GM19455 (cell line): Measurements from ENCODE around the gene PHF14.

Experiments
- ATAC-seq: cut with Tn5 transposase; IDR thresholded peaks from one replicate; pipeline ENCODE4 v1.9.1; 2021; ENCODE audit not compliant: unreplicated experiment

The PHF14 gene

GRCh38 chr7:11206177-11206899 lies 232.7 kb downstream of the PHF14 start:
- no peak for ATAC-seq

DNA sequence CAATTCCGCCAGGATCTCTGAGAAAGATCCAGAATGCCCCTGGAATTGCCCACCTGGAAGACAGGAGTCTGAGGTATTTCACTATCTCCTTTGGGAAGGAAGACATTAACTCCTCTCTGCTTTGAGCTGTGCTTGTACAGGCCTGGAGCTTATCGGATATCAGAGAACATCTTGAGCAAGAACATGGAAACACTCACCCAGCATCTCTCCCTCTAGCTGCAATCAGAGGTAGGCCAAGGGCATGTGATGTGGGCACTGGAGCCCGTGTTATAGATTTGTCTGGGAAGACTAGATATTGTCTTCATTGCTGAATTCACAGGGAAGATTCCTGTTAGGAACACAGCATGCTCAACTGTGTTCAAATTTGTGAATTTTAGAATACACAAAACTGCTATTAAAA lies 233.9 kb downstream of the PHF14 start:
- ATAC-seq: no peak

- ATAC-seq: no peak
These were observed 235.3 kb downstream of the PHF14 start for GRCh38 chr7:11208883-11209465.

- no peak for ATAC-seq
These were observed 236.7 kb downstream of the PHF14 start for GRCh38 chr7:11210374-11210773.

GRCh38 chr7:11212080-11212711 lies 238.5 kb downstream of the PHF14 start:
- peak; percentile 86 for ATAC-seq

DNA sequence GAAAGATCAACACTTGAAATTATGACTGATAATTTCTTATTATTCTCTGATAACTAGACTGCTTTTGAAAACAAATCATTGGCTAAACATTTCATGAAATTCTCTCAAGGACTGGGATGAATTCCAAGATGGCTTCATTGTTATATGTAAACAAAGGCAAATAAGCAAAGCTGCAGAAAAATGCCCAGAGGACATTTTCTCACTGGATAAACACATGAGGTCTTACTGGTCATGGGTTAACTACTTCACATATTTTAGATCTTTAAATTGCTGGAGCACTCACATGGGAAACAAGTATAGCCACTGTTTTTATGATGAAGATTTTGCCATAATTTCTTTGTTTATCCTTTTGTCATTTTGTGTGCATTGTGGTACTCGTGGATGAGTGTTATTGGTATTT lies 239.1 kb downstream of the PHF14 start:
- no peak for ATAC-seq

- ATAC-seq: no peak
These were observed 239.6 kb downstream of the PHF14 start for GRCh38 chr7:11213266-11213665.

DNA sequence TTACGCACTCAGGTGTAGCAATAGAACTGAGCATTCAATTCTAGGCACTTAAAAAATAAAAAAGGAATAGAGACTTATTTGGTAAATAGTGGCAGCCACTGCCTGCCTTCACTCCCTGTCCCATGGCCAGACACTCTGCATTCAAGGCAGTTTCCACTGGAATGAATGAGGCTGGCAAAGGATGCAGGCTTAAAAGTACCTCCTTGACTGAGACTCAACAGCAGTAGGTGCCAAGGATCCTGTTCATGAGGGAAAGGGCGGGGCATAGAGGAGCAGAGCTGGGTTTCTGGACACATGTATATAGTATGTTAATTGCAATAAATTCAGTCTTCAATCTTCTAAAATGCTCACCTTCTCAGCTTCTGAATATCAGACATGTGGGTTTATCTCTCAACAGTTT lies 242.6 kb downstream of the PHF14 start:
- ATAC-seq: no peak

- no peak for ATAC-seq
These were observed 244.3 kb downstream of the PHF14 start for GRCh38 chr7:11217848-11218565.
